Body of pancreas (tissue), 4 donors: ENCODE results near the gene ALDH3B2. TPM values are rescaled to one million over a fixed set of nuclear protein-coding genes. Genes with fewer than 3 reads are reported as not detected.
"Not testable (repeated sequence)": the region's sequence is repeated elsewhere in the genome, so short reads cannot be mapped to it uniquely, and the experiment has no call there.

Experiments used
- ATAC-seq: fragments of 150-250 bp; one replicate; pipeline ENCODE4 v1.9.1; 2016
- DNase-seq, 4 donors: peaks; one replicate each; pipeline ENCODE4 v3.0.0-alpha.2; 2019
- H3K27ac ChIP-seq, 4 donors: fragments of 200-600 bp; sonication (generic); 1 replicate in 3 of 4; 2 replicates in 1 of 4; pipeline versions ENCODE4 v1.5.1 to v1.6.1; 2016 to 2019; ENCODE audit warnings: mild to moderate bottlenecking in 1 of 4, mixed read lengths in 1 of 4, moderate library complexity in 1 of 4
- H3K27me3 ChIP-seq, 2 donors: fragments of 200-600 bp; sonication (generic); one replicate each; pipeline ENCODE4 v1.6.0; 2016; ENCODE audit warnings: mild to moderate bottlenecking in 1 of 2
- H3K36me3 ChIP-seq, 2 donors: fragments of 200-600 bp; sonication (generic); replicated peaks in 1 of 2; 2 replicates each; pipeline ENCODE4 v1.5.1; 2016; ENCODE audit warnings: low read depth in 2 of 2; ENCODE audit not compliant: insufficient read depth in 1 of 2
- H3K4me1 ChIP-seq: fragments of 200-600 bp; sonication (generic); one replicate; pipeline ENCODE4 v1.6.0; 2016
- H3K4me3 ChIP-seq, 2 donors: fragments of 200-600 bp; sonication (generic); 1 replicate in 1 of 2; 2 replicates in 1 of 2; pipeline ENCODE4 v1.5.1; 2016 to 2019
- H3K9me3 ChIP-seq, 3 donors: fragments of 200-600 bp; sonication (generic); 1 replicate in 2 of 3; 2 replicates in 1 of 3; pipeline ENCODE4 v1.5.1; 2016
- POLR2A ChIP-seq, 3 donors: fragments of 450-650 bp; IDR thresholded peaks; one replicate each; pipeline ENCODE4 v1.6.1; 2016; ENCODE audit warnings: antibody characterized with exemption in 3 of 3, mild to moderate bottlenecking in 2 of 3
- WGBS, 2 donors: methylation state at CpG; one replicate each; pipeline ENCODE4 v1.1.5; 2017; 5-methylcytosine and 5-hydroxymethylcytosine counted together
- intact Hi-C: fragments of 100-400 bp; cut with DNase I; formaldehyde crosslinking; loops from one replicate; pipeline ENCODE4 v1.15.1; 2023
- total RNA-seq, 2 donors: library from RNA; depleted of rRNA; stranded (reverse); fragments of >200 nt; gene quantifications; one replicate each; pipeline ENCODE4 v1.1.0, GENCODE V29; 2016
- TF ChIP-seq, protein P1 (sequence below), 7 experiments: fragments of 450-650 bp in 4 of 7; fragments of 200-600 bp in 3 of 7; sonication (generic) in 3 of 7; IDR thresholded peaks; one replicate each; pipeline ENCODE4 v1.5.1; 2016 to 2019; ENCODE audit warnings: antibody characterized with exemption in 7 of 7

The ALDH3B2 gene
- total RNA-seq, 2 donors from 2014 or later, result not detected

GRCh38 chr11:67694875-67695555 lies 20.6 kb upstream of the ALDH3B2 start:
- TF ChIP-seq, protein P1, sequence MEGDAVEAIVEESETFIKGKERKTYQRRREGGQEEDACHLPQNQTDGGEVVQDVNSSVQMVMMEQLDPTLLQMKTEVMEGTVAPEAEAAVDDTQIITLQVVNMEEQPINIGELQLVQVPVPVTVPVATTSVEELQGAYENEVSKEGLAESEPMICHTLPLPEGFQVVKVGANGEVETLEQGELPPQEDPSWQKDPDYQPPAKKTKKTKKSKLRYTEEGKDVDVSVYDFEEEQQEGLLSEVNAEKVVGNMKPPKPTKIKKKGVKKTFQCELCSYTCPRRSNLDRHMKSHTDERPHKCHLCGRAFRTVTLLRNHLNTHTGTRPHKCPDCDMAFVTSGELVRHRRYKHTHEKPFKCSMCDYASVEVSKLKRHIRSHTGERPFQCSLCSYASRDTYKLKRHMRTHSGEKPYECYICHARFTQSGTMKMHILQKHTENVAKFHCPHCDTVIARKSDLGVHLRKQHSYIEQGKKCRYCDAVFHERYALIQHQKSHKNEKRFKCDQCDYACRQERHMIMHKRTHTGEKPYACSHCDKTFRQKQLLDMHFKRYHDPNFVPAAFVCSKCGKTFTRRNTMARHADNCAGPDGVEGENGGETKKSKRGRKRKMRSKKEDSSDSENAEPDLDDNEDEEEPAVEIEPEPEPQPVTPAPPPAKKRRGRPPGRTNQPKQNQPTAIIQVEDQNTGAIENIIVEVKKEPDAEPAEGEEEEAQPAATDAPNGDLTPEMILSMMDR (IDR thresholded peaks at IDR 0.05), result no peak
- TF ChIP-seq POLR2A (IDR thresholded peaks at IDR 0.05), result no peak
- DNase-seq, result no peak
- 85 to 87% methylated on average over 27 to 28 of the region's 28 CpGs for WGBS, 2 donors
- Histone ChIP-seq H3K27ac (no peak overlapping the region), H3K27me3 (peaks cover 0 to 3% of the 10 kb centered on the region in 2 donors), H3K4me1 (no peaks in the 10 kb centered on the region), H3K4me3 (no peak overlapping the region), H3K9me3 (no peaks in the 10 kb centered on the region), H3K36me3 (no peaks in the 10 kb centered on the region)
- intact Hi-C loops, result no loop called here
- no peak for ATAC-seq

DNA sequence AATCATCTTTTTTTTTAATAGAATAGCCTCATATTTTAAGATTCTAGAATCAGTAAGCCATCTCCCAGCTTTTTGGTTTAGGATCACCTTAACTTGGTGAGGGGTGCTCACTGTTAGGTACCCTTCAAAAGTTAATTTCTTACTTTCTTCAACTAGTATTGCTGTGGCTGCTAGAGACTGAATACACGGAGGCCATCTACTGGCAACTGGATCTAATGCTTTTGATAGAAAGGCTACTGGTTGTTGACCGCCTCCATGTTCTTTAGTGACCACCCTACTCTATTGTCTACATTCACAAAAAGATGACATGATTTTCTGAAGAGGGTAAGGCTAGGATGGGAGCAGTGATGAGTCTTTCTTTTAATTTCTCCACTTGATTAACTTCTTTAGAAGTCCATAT lies 16.7 kb upstream of the ALDH3B2 start:
- Histone ChIP-seq H3K4me1 (peaks cover 2% of the 10 kb centered on the region), H3K9me3 (no peaks in the 10 kb centered on the region), H3K36me3 (no peaks in the 10 kb centered on the region), H3K4me3 (no peak overlapping the region), H3K27me3 (peaks cover 0 to 3% of the 10 kb centered on the region in 2 donors), H3K27ac (no peak overlapping the region)
- WGBS, 2 donors, result 50 to 51% methylated on average over 2 of the region's 2 CpGs
- no peak for TF ChIP-seq POLR2A (IDR thresholded peaks at IDR 0.05)
- TF ChIP-seq, protein P1 (IDR thresholded peaks at IDR 0.05), result no peak
- ATAC-seq (no peak), DNase-seq (no peak)
- intact Hi-C loops, result no loop called here

GRCh38 chr11:67689178-67689577 lies 14.8 kb upstream of the ALDH3B2 start:
- Histone ChIP-seq H3K36me3 (no peaks in the 10 kb centered on the region), H3K4me3 (no peak overlapping the region), H3K4me1 (peaks cover 12% of the 10 kb centered on the region), H3K9me3 (no peaks in the 10 kb centered on the region), H3K27ac (no peak overlapping the region), H3K27me3 (no peaks in the 10 kb centered on the region)
- WGBS, 2 donors, result 80 to 86% methylated on average over 4 of the region's 4 CpGs
- intact Hi-C loops, result no loop called here
- DNase-seq (no peak), ATAC-seq (no peak)
- TF ChIP-seq, protein P1 (IDR thresholded peaks at IDR 0.05), result no peak
- no peak for TF ChIP-seq POLR2A (IDR thresholded peaks at IDR 0.05)

GRCh38 chr11:67687986-67688385 lies 13.6 kb upstream of the ALDH3B2 start:
- no peak for TF ChIP-seq POLR2A (IDR thresholded peaks at IDR 0.05)
- TF ChIP-seq, protein P1 (IDR thresholded peaks at IDR 0.05), result no peak
- ATAC-seq (no peak), DNase-seq (no peak)
- 74 to 96% methylated on average over 2 of the region's 2 CpGs for WGBS, 2 donors
- Histone ChIP-seq H3K9me3 (no peaks in the 10 kb centered on the region), H3K27me3 (no peaks in the 10 kb centered on the region), H3K36me3 (no peaks in the 10 kb centered on the region), H3K27ac (no peak overlapping the region), H3K4me1 (peaks cover 12% of the 10 kb centered on the region), H3K4me3 (no peak overlapping the region)
- intact Hi-C loops, result no loop called here

GRCh38 chr11:67685641-67686332 lies 11.4 kb upstream of the ALDH3B2 start:
- not testable (repeated sequence) for DNase-seq, H3K27ac ChIP-seq, ATAC-seq

DNA sequence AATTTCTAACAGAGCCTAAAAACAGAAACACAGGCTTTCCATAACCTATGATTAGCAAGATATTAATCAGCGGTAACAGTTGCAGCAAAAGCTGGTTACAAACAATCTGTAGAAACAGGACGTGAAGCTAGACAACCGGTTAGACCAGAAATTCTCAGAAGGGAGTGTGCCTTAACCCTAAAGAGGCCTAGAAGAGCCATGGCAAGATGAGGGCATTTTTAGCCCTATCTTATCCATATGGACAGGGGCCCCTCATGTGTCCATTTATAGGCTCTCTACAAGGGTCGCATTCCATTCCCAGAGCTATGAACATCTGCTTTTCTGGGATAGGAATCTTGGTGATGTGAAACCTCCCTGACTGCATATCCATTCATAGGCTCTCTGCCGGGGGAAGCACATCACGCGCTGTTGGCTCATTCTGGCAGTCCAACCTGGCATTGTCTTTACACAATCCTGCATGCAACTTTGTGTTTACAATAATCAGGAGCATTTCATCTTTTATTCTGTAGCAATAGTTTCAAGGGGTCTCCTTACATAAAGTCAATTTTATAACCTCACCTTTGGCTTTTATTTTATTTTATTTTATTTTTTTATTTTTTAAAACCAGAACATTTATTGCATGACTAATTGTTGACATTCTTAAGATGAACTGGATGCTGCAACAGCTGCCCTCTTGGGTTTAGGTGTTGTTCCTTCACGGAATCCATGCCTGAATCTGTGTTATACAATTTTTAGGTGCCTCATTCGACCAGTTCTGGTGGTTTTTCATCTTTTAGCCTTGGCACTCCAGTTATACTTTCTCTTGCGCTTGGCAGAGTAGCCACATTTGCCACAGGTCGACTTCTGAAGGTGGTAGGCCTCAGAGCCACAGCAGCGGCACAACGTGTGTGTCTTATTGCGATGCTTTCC lies 8.0 kb upstream of the ALDH3B2 start:
- ATAC-seq, H3K9me3 ChIP-seq, H3K27me3 ChIP-seq, H3K36me3 ChIP-seq, intact Hi-C loops, H3K4me3 ChIP-seq: not testable (repeated sequence)
- DNase-seq, result peak in 1 of 4 donors; percentile 33
- H3K4me1 ChIP-seq, result peaks cover 26% of the 10 kb centered on the region
- peak overlapping the region in 2 of 4 donors; percentile 26 to 55 for H3K27ac ChIP-seq
- WGBS, 2 donors, result 57 to 58% methylated on average over 14 of the region's 14 CpGs

More at GRCh38 chr11:67685641-67686332, 11.4 kb upstream of the ALDH3B2 start:
- H3K4me1 ChIP-seq, result peaks cover 26% of the 10 kb centered on the region
- H3K9me3 ChIP-seq, intact Hi-C loops, H3K27me3 ChIP-seq, H3K36me3 ChIP-seq, H3K4me3 ChIP-seq: not testable (repeated sequence)
- WGBS, 2 donors, result 22 to 30% methylated on average over 8 of the region's 8 CpGs
